H1 (cell line): Measurements from ENCODE around the gene RAB11FIP5. TPM values are rescaled to one million over a fixed set of nuclear protein-coding genes. Genes with fewer than 3 reads are reported as not detected.

ENCODE experiments used
- CTCF ChIA-PET: fragments of 300-600 bp; sonication (Branson Sonifier 250); formaldehyde crosslinking; loops from one replicate; lab custom pipeline; 2021; ENCODE audit not compliant: partially characterized antibody; lab: Charles Lee
- POLR2A ChIA-PET: fragments of 300-600 bp; sonication (Branson Sonifier 250); formaldehyde crosslinking; loops from one replicate; lab custom pipeline; 2021; ENCODE audit warnings: inconsistent platforms; ENCODE audit not compliant: partially characterized antibody; lab: Charles Lee
- DNase-seq, 2 experiments: peaks; one replicate each; pipeline versions ENCODE4 v3.0.0 to v3.0.0-alpha.2; 2010 to 2022; ENCODE audit warnings: low spot score in 2 of 2, low read depth in 1 of 2, mixed read lengths in 1 of 2
- FAIRE-seq: peaks from 2 replicates; lab custom pipeline; 2011; peaks lifted over from hg19 to GRCh38; lab: Jason Lieb, UNC
- H2AFZ ChIP-seq: 2 replicates; pipeline ENCODE4 v1.8.1; 2012; ENCODE audit warnings: low read length, inconsistent platforms
- H2AK5ac ChIP-seq: 2 replicates; pipeline ENCODE4 v1.6.1; 2013; ENCODE audit warnings: low read depth, low read length
- H2BK120ac ChIP-seq: replicated peaks from 2 replicates; pipeline ENCODE3; 2013; ENCODE audit warnings: low read depth, low read length, inconsistent platforms
- H2BK12ac ChIP-seq: 2 replicates; pipeline ENCODE4 v1.6.1; 2013; ENCODE audit warnings: low read depth, low read length
- H2BK15ac ChIP-seq: 2 replicates; pipeline ENCODE4 v1.6.1; 2013; ENCODE audit warnings: low read length
- H2BK20ac ChIP-seq: 2 replicates; pipeline ENCODE4 v1.6.1; 2013; ENCODE audit warnings: low read length
- H2BK5ac ChIP-seq: 2 replicates; pipeline ENCODE4 v1.6.1; 2013; ENCODE audit warnings: low read depth, low read length
- H3K14ac ChIP-seq: 2 replicates; pipeline ENCODE4 v1.6.1; 2013; ENCODE audit warnings: inconsistent platforms; ENCODE audit not compliant: insufficient read length
- H3K18ac ChIP-seq: 2 replicates; pipeline ENCODE4 v1.6.1; 2013; ENCODE audit warnings: low read length; ENCODE audit errors: extremely low read depth
- H3K23ac ChIP-seq: 2 replicates; pipeline ENCODE4 v1.6.1; 2013; ENCODE audit warnings: inconsistent platforms; ENCODE audit not compliant: insufficient read length
- H3K23me2 ChIP-seq: 2 replicates; pipeline ENCODE4 v1.6.1; 2013; ENCODE audit warnings: low read depth, low read length
- H3K27ac ChIP-seq: 2 replicates; pipeline ENCODE4 v1.6.1; 2011; ENCODE audit warnings: low read depth, low read length, inconsistent platforms
- H3K27me3 ChIP-seq, 4 experiments: replicated peaks in 1 of 4; 1 replicate in 1 of 4; 2 replicates in 3 of 4; pipeline versions ENCODE4 v1.6.1 to v1.8.1; 2011 to 2013; ENCODE audit warnings: low read length in 3 of 4, mild to moderate bottlenecking in 3 of 4, inconsistent platforms in 2 of 4, mixed read lengths in 2 of 4, moderate library complexity in 1 of 4; ENCODE audit not compliant: control insufficient read depth in 3 of 4, insufficient read depth in 3 of 4; ENCODE audit errors: extremely low read depth in 1 of 4
- H3K36me3 ChIP-seq, 4 experiments: 2 replicates each; pipeline versions ENCODE4 v1.6.1 to v1.8.1; 2011 to 2013; ENCODE audit warnings: mild to moderate bottlenecking in 4 of 4, low read length in 3 of 4, moderate library complexity in 2 of 4, control low read depth in 1 of 4, inconsistent platforms in 1 of 4; ENCODE audit not compliant: insufficient read depth in 4 of 4, control insufficient read depth in 2 of 4
- H3K4ac ChIP-seq: replicated peaks from 2 replicates; pipeline ENCODE3; 2013; ENCODE audit warnings: low read length, low read depth, mixed read lengths, inconsistent platforms; ENCODE audit not compliant: insufficient read length
- H3K4me1 ChIP-seq, 4 experiments: replicated peaks in 1 of 4; 1 replicate in 1 of 4; 2 replicates in 3 of 4; pipeline versions ENCODE4 v1.6.1 to v1.8.1; 2011 to 2013; ENCODE audit warnings: low read length in 3 of 4, inconsistent platforms in 2 of 4, mixed read lengths in 1 of 4; ENCODE audit not compliant: insufficient read depth in 4 of 4, control insufficient read depth in 3 of 4
- H3K4me2 ChIP-seq, 2 experiments: 2 replicates each; pipeline versions ENCODE4 v1.6.1 to v1.8.1; 2011 to 2013; ENCODE audit warnings: low read depth in 2 of 2, low read length in 2 of 2, control low read depth in 1 of 2, inconsistent platforms in 1 of 2, mild to moderate bottlenecking in 1 of 2; ENCODE audit not compliant: insufficient read depth in 1 of 2
- H3K4me3 ChIP-seq, 4 experiments: fragments of 200-600, 300-600 bp in 1 of 4; sonication (generic), shearing (Covaris generic), sonication (Bioruptor Twin) in 1 of 4; 2 replicates each; pipeline versions ENCODE4 v1.5.1 to v1.8.1; 2011 to 2016; ENCODE audit warnings: low read length in 4 of 4, low read depth in 3 of 4, control low read depth in 2 of 4, inconsistent platforms in 2 of 4, mild to moderate bottlenecking in 2 of 4, mixed read lengths in 1 of 4, moderate library complexity in 1 of 4; ENCODE audit not compliant: insufficient read depth in 2 of 4; ENCODE audit errors: extremely low read depth in 1 of 4
- H3K56ac ChIP-seq: replicated peaks from 2 replicates; pipeline ENCODE3; 2013; ENCODE audit warnings: low read depth, mild to moderate bottlenecking, mixed read lengths, low read length, inconsistent platforms; ENCODE audit not compliant: insufficient read length
- H3K79me1 ChIP-seq: 2 replicates; pipeline ENCODE4 v1.6.1; 2013; ENCODE audit warnings: low read depth, low read length, control low read depth
- H3K79me2 ChIP-seq, 2 experiments: 2 replicates each; pipeline versions ENCODE4 v1.6.1 to v1.8.1; 2012 to 2013; ENCODE audit warnings: low read length in 2 of 2, mild to moderate bottlenecking in 2 of 2, inconsistent platforms in 1 of 2; ENCODE audit not compliant: insufficient read depth in 2 of 2, control insufficient read depth in 1 of 2
- H3K9ac ChIP-seq, 4 experiments: replicated peaks in 1 of 4; 1 replicate in 1 of 4; 2 replicates in 3 of 4; pipeline versions ENCODE4 v1.6.1 to v1.8.1; 2011 to 2013; ENCODE audit warnings: low read depth in 3 of 4, low read length in 3 of 4, control low read depth in 2 of 4, mild to moderate bottlenecking in 2 of 4, moderate library complexity in 2 of 4, inconsistent platforms in 1 of 4; ENCODE audit errors: extremely low read depth in 1 of 4
- H3K9me3 ChIP-seq, 2 experiments: 2 replicates each; pipeline versions ENCODE4 v1.6.1 to v1.8.1; 2012 to 2013; ENCODE audit warnings: mild to moderate bottlenecking in 2 of 2, moderate library complexity in 2 of 2, control low read depth in 1 of 2, inconsistent platforms in 1 of 2, low read depth in 1 of 2, low read length in 1 of 2, mixed read lengths in 1 of 2; ENCODE audit not compliant: insufficient read depth in 2 of 2
- H4K20me1 ChIP-seq, 2 experiments: replicated peaks in 1 of 2; 2 replicates each; pipeline versions ENCODE3 to v1.8.1; 2011 to 2013; ENCODE audit warnings: inconsistent platforms in 2 of 2, low read length in 2 of 2, mild to moderate bottlenecking in 1 of 2; ENCODE audit not compliant: insufficient read depth in 2 of 2, control insufficient read depth in 1 of 2
- H4K5ac ChIP-seq: 2 replicates; pipeline ENCODE4 v1.6.1; 2013; ENCODE audit warnings: low read length, low read depth, mixed read lengths, inconsistent platforms; ENCODE audit not compliant: insufficient read length
- H4K8ac ChIP-seq: 2 replicates; pipeline ENCODE4 v1.8.0; 2013; ENCODE audit warnings: mild to moderate bottlenecking, moderate library complexity, low read length, inconsistent platforms; ENCODE audit not compliant: insufficient read depth; ENCODE audit errors: extremely low read depth
- H4K91ac ChIP-seq: replicated peaks from 2 replicates; pipeline ENCODE3; 2013; ENCODE audit warnings: low read length, mixed read lengths, inconsistent platforms; ENCODE audit not compliant: insufficient read length
- BRCA1 ChIP-seq: IDR thresholded peaks from 2 replicates; pipeline ENCODE4 v1.6.1; 2012; ENCODE audit warnings: low read depth, low read length, improper control_type of control experiment
- CHD1 ChIP-seq: IDR thresholded peaks from 2 replicates; pipeline ENCODE4 v1.6.1; 2012; ENCODE audit warnings: low read depth, low read length, improper control_type of control experiment
- E2F6 ChIP-seq: IDR thresholded peaks from 2 replicates; pipeline ENCODE4 v1.6.1; 2012; ENCODE audit warnings: inconsistent platforms
- EGR1 ChIP-seq: IDR thresholded peaks from 2 replicates; pipeline ENCODE4 v1.6.1; 2011; ENCODE audit warnings: low read depth, low read length, borderline replicate concordance
- JUND ChIP-seq: IDR thresholded peaks from 2 replicates; pipeline ENCODE4 v1.6.1; 2011; ENCODE audit warnings: mild to moderate bottlenecking, improper control_type of control experiment, low read length
- RXRA ChIP-seq: IDR thresholded peaks from 2 replicates; pipeline ENCODE4 v1.6.1; 2011; ENCODE audit warnings: low read depth, mild to moderate bottlenecking, low read length, moderate library complexity; ENCODE audit not compliant: insufficient read depth
- SIN3A ChIP-seq, 2 experiments: IDR thresholded peaks in 1 of 2; conservative IDR thresholded peaks in 1 of 2; 2 replicates each; pipeline ENCODE4 v1.6.1; 2011 to 2012; ENCODE audit warnings: low read length in 2 of 2, improper control_type of control experiment in 1 of 2, low read depth in 1 of 2, mild to moderate bottlenecking in 1 of 2
- SIRT6 ChIP-seq: IDR thresholded peaks from one replicate; pipeline ENCODE4 v1.7.1; 2012; ENCODE audit warnings: low read length, inconsistent platforms
- SUZ12 ChIP-seq: fragments of 200-600 bp; sonication (generic); IDR thresholded peaks from 2 replicates; pipeline ENCODE4 v1.6.1; 2012; ENCODE audit warnings: mild to moderate bottlenecking, inconsistent platforms, low read length, moderate library complexity, mixed read lengths
- YY1 ChIP-seq: IDR thresholded peaks from 2 replicates; pipeline ENCODE4 v1.6.1; 2011; ENCODE audit warnings: low read depth, mild to moderate bottlenecking, low read length
- WGBS, 2 experiments: shearing (Covaris generic) in 1 of 2; methylation state at CpG; one replicate each; pipeline versions ENCODE4 v1.1.6 to v1.1.7; 2013 to 2015; ENCODE audit warnings: low lambda C conversion rate in 2 of 2, mixed read lengths in 2 of 2, inconsistent platforms in 1 of 2, low coverage in 1 of 2, missing lambda C conversion rate in 1 of 2; ENCODE audit not compliant: insufficient replicate concordance in 2 of 2, insufficient coverage in 1 of 2, insufficient read length in 1 of 2; ENCODE audit errors: extremely low coverage in 1 of 2, missing lambda C conversion rate in 1 of 2; 5-methylcytosine and 5-hydroxymethylcytosine counted together
- polyA plus RNA-seq, 7 experiments: library from polyadenylated mRNA; depleted of rRNA in 3 of 7; stranded (reverse) in 5 of 7; unstranded in 2 of 7; fragments of >200 nt in 5 of 7; fragments of 200-250 nt in 2 of 7; gene quantifications; 1 replicate in 5 of 7; 2 replicates in 1 of 7; 4 replicates in 1 of 7; pipeline versions ENCODE4 v1.2.1 to v1.2.3, GENCODE V29; 2011 to 2013; ENCODE audit warnings: missing spikeins in 2 of 7, mixed read lengths in 2 of 7
- total RNA-seq: library from RNA; stranded (reverse); fragmentation: NEBNext Ultra II Directional; extraction: Animal tissue kit (Norgen Biotek cat#: 25700); gene quantifications from 2 replicates; pipeline ENCODE4 v1.2.1, GENCODE V29; 2021

RAB11FIP5 gene
- total and polyA plus RNA-seq, 2 of the 8 experiments (the other 6 are each of a cell fraction or from before 2014, with no cell fraction given): 6.3 to 17.0 TPM

- Histone ChIP-seq H3K9ac (peak overlapping the region; percentile 16 to 55 (median 45); a peak in 5 of 7 replicates), H4K20me1 (peaks cover 0 to 4% of the 10 kb centered on the region in 2 experiments), H3K56ac (peak overlapping the region; percentile 55), H2AFZ (peak overlapping the region; percentile 20; the same call in 1 of the 2 replicates), H3K4ac (no peak overlapping the region), H2AK5ac (no peak overlapping the region), H3K4me1 (peaks cover 10 to 14% (median 12%) of the 10 kb centered on the region in 4 experiments; a peak in 6 of 7 replicates), H3K4me2 (peak overlapping the region; percentile 80 to 95), H2BK120ac (no peak overlapping the region), H4K5ac (no peak overlapping the region), H4K8ac (peak overlapping the region; percentile 76; the same call in 1 of the 2 replicates), H2BK20ac (no peak overlapping the region; the same call in 1 of the 2 replicates), H2BK15ac (no peak overlapping the region), H3K79me2 (peaks cover 0 to 15% of the 10 kb centered on the region in 2 experiments; a peak in 2 of 4 replicates), H3K14ac (no peak overlapping the region), H2BK12ac (peak overlapping the region; percentile 80; the same call in 1 of the 2 replicates), H3K27me3 (no peaks in the 10 kb centered on the region; a peak in 2 of 7 replicates), H3K23me2 (peaks cover 15% of the 10 kb centered on the region), H3K9me3 (peaks cover 0 to 5% of the 10 kb centered on the region in 2 experiments; a peak in 1 of 4 replicates), H3K4me3 (peak overlapping the region; percentile 58 to 73 (median 63)), H3K36me3 (no peaks in the 10 kb centered on the region), H4K91ac (no peak overlapping the region), H2BK5ac (no peak overlapping the region), H3K18ac (no peak overlapping the region; the same call in none of the 2 replicates), H3K79me1 (peaks cover 12% of the 10 kb centered on the region), H3K23ac (no peak overlapping the region), H3K27ac (no peak overlapping the region)
- ChIA-PET CTCF (interaction anchor here (0.9 to 7.5 kb wide), 10 partner anchors 10 to 1175 kb away, joined by 3 to 63 read pairs (median 5); no protein-coding TSS in a partner anchor), POLR2A (interaction anchor here (0.6 to 3.7 kb wide), 14 partner anchors 9 to 121 kb away, joined by 3 to 17 read pairs (median 4); partner anchors contain the start of genes CCT7, PRADC1 and SFXN5)
- WGBS, 2 experiments: 3% methylated on average over 52 of the region's 88 CpGs; no CpG with 5 or more reads in 1 of the 2 experiments
- FAIRE-seq (no peak), DNase-seq (peak in 1 of 2 experiments; percentile 75)
- TF ChIP-seq E2F6 (peak; percentile 69; the same call in 1 of the 2 replicates), JUND (no peak), CHD1 (no peak), SIN3A (conservative IDR thresholded peaks at IDR 0.05 in 1 of 2, IDR thresholded peaks at IDR 0.05 in 1 of 2; ENCODE audit: low read depth in 1 of 2, low read length in 2 of 2) (0 out of 4 replicates have a peak, but pooled peaks of 1 of the 2 experiments have one; percentile 7), RXRA (no peak), BRCA1 (no peak), EGR1 (no peak), SIRT6 (no peak), SUZ12 (peak; percentile 36; the same call in 1 of the 2 replicates), YY1 (no peak)
These were observed 479 bp downstream of the RAB11FIP5 start for GRCh38 chr2:73112026-73112912.
